Stimulated activated CD4-positive, alpha-beta T cell treated with anti-CD3 and anti-CD28 coated beads, Interleukin-15, amount 100 ng/mL, for 48 hours (primary cell): ENCODE data around the gene MLLT3.

Source experiments
- DNase-seq, 2 donors: peaks; one replicate each; pipeline ENCODE4 v3.0.0-alpha.2; 2020; ENCODE audit warnings: low read depth in 2 of 2

MLLT3 gene

GRCh38 chr9:20349568-20349967 is 272.7 kb downstream of the MLLT3 start:
- no peak for DNase-seq

GRCh38 chr9:20343325-20343724 is 279.0 kb downstream of the MLLT3 start:
- DNase-seq = no peak

GRCh38 chr9:20340511-20340861 is 281.8 kb downstream of the MLLT3 start:
- no peak for DNase-seq

DNA sequence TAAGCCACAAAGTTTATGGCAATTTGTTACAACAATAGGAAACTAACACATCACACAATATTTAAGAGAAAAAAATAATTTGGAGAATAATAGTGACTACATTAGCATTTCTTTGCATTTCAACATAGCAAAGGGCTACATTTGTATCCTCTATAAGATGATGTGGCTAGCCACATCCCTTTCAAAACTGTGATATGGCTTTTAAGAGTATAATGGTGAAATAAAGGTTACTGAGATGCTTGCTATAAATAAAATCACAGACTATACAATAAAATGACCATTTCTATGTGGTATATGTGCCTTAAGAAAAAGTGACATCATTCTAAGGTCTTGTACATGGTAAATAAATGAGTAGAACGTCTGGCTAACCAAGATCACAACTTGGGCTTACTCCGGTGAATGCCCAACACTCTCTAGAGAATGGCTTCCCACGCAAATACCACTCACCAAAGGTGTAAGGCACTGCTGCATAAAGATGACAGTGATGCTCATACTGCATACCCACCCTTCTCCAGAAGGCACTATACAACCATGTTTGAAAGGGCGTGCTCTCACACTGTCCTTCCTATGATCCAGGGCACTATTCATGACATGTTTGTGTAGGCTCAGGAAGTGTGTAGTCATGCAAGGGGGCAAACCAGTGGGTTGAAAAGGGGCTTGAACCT is 286.5 kb downstream of the MLLT3 start:
- no peak for DNase-seq

GRCh38 chr9:20333991-20334390 is 288.3 kb downstream of the MLLT3 start:
- DNase-seq = no peak

DNA sequence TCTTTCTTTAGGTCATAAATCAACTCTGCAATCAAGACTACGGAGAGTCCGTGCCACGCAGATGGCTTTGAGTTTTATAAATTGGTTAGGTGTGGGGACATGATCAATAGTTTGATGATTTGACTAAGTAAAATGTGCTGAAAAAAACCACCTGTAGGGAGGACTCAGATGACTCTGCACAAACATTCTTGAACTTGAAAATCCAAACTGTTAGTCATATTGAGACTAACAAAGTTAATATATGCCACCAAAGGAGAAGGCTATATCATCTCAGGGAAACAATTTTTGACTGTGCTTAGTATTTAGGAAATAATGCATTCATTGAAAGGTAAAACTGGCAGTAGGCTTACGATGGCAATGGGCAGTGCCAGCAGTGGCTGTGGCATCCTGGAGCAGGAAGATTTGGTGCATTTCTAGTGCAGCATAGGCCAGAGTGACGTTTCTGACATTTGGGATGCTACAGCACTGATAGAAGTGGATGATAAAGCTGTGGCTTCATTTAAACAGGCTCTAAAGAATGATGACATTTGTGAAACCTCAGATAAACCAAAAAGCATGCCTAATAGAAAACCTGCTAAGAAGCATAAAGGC is 291.1 kb downstream of the MLLT3 start:
- no peak for DNase-seq

DNA sequence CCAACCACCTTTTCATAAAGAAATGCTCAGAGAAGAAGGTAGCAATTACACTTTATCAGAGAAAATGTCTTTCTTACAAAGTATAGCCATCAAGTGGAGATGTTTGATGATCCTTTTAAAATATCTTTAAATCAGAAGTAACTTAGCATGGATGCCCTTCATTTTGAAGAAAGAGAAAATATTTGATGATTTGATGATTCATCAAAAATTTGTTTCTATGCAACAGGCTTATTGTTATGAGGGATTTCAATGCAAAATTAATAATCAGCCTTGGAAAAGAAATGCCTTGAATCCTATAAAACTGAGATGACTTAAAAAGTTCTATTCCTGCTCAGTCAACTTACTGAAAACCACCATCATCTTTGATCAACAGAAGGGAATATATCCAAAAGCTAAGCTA is 291.6 kb downstream of the MLLT3 start:
- DNase-seq = no peak

- no peak for DNase-seq
These were observed 295.8 kb downstream of the MLLT3 start for GRCh38 chr9:20326516-20326915.

GRCh38 chr9:20325008-20325407 is 297.3 kb downstream of the MLLT3 start:
- no peak for DNase-seq

GRCh38 chr9:20322212-20322611 is 300.1 kb downstream of the MLLT3 start:
- no peak for DNase-seq

DNA sequence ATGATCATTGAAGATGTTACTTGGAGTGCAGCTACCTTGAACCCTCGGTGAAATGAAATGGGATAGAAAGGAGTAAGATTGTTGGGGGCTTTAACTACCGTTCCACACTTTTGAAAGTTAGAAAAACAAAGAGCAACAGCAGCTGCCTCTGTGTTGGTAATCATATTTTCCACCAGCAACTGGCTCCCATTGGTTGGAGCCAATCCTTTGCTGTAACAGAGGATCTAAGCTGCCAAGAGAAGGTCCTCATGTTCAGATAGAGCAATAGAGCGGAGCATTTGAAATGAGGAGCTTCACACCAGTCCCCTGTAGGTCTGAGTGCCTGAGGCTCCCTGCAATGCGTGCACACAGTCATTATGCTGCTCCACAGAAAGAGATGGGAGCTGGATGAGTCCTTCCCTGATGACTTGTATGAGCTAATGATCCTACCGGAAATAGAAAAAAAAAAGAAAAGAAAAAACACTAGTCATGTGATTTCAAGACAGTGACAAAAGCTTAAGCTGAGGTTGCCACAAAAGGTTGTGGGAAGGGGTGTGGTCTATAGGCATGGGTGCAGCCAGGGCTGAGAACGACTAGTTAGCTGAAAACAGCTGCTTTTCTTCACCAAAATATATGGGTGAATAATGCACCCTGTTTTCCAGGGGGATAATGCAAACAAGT is 300.7 kb downstream of the MLLT3 start:
- DNase-seq = no peak

- no peak for DNase-seq
These were observed 301.4 kb downstream of the MLLT3 start for GRCh38 chr9:20320921-20321320.

- no peak for DNase-seq
These were observed 302.5 kb downstream of the MLLT3 start for GRCh38 chr9:20319641-20320337.

GRCh38 chr9:20319241-20319640 is 303.1 kb downstream of the MLLT3 start:
- no peak for DNase-seq

- no peak for DNase-seq
These were observed 304.6 kb downstream of the MLLT3 start for GRCh38 chr9:20317701-20318100.

DNA sequence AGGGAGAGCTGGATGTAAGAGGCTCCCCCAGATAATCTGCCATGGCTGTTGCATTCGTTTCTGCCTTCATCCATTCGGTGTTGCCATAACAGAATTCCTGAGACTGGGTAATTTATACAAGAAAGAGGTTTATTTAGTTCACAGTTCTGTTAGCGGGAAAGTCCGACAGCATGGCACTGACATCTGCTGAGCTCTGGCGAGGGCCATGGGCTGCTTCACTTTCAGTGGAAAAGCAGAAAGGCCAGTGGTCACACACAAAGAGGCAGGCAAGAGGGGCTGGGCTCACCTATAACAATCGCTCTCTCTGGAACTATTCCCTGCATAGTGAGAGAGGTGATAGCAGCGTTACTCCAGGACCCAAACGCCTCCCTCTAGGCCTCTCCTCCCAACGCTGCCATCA is 305.9 kb downstream of the MLLT3 start:
- DNase-seq = no peak

DNA sequence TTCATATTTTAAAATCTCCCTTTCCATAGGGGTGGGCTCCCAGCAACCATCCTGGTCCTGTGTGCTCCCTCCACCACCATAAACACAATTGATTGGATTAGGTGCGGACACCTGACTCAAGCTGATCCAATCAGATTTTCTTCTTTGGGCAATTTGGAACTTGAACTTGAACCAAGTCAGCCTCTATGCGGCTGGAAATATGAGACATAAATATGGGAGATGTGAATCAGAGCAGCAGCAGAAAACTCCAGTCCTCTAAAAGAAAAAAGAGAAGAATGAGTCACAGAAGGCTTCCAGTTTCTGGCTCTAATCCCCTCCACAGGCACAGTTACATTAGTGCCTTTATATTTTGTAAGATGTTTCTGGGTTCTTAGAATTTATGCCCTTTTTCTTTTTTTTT is 306.6 kb downstream of the MLLT3 start:
- no peak for DNase-seq

DNA sequence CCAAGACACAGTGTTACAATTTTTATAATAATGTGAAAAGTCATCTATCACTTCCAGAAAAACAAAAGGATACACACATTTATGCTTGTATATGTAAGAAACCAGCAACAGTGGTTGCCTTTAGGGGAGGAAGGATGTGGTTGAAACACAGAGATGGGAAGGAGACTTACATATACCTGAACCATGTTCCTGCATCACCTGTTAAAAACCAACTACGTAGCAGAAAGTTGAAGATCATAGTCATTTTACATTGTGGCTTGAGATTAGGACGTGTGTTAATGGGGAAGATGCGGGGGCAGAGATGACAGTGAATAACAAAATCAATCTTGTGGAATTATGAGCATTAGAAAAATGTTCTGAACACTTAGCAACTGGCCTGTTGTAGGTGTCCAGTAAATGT is 307.3 kb downstream of the MLLT3 start:
- DNase-seq = no peak

DNA sequence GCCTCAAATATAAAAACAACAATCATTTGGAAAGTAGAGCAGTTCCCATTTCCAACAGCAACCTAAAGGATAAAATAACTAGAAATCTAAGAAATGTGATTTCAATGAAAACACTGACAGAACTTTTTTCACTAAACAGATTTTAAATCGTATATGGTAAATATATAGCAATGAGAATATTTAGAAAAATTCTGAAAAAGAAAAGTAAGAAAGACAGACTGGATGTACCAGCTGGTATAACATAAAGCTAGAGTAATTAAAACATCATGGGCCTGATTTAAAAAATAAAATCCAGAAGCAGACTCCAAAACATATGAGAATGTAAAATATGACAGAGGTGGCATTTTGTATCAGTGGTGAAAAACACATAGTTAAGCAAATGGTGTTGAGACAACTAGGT is 308.9 kb downstream of the MLLT3 start:
- no peak for DNase-seq

DNA sequence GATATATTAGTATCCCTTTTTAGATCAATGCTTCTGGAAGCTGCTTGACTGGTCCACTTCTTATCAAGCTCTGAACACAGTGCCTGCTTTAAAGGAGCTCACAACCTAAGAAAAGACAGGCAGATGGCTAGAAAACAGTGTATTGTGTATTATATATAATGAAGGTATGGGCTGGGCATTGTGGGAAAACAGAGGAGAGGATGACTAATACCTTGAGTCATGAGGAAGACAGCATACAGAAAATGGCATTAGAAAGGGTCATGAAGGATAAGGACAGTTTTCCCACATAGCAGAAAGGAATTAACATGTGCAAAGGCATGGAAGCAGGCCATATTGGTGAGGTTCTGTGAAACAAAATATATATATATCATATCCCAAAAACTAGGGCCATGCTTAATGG is 309.6 kb downstream of the MLLT3 start:
- DNase-seq = no peak

- no peak for DNase-seq
These were observed 312.3 kb downstream of the MLLT3 start for GRCh38 chr9:20310024-20310423.

GRCh38 chr9:20309124-20309523 is 313.2 kb downstream of the MLLT3 start:
- no peak for DNase-seq

DNA sequence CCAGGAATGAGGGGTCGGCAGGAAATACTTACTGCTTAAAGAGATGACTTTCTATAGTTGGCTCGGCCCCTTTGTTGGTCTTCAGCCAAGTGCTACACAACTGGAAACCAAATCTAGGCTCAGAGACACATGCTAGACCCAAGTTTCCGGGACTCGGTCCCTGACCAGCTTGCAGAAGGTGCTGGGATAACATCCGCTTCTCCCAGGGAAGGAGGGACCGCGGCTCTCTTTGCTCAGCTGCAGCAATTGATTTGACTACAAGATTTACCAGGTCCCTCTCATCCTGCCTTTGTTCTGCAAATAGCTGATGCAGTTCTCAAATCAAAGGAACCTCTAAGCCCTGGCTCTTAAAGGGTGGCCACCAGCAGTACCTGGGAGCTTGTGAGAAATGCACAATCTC is 314.7 kb downstream of the MLLT3 start:
- no peak for DNase-seq
